ENCODE data around the gene CDK10.
"Not testable (repeated sequence)": the region's sequence is repeated elsewhere in the genome, so short reads cannot be mapped to it uniquely, and the experiment has no call there.

The CDK10 gene

DNA sequence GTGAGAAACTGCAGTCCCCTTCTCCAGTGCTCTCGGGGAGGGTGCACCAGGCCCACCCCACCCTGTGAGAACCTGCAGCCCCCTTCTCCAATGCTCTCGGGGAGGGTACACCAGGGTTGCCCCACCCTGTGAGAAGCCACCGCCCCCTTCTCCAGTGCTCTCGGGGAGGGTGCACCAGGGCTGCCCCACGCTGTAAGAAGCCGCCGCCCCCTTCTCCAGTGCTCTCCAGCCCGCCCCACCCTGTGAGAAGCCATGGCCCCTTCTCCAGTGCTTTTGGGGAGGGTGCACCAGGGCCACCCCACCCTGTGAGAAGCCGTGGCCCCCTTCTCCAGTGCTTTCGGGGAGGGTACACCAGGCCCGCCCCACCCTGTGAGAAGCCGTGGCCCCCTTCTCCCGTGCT, 16.7 kb upstream of the CDK10 start:
- no peak for DNase-seq

DNA sequence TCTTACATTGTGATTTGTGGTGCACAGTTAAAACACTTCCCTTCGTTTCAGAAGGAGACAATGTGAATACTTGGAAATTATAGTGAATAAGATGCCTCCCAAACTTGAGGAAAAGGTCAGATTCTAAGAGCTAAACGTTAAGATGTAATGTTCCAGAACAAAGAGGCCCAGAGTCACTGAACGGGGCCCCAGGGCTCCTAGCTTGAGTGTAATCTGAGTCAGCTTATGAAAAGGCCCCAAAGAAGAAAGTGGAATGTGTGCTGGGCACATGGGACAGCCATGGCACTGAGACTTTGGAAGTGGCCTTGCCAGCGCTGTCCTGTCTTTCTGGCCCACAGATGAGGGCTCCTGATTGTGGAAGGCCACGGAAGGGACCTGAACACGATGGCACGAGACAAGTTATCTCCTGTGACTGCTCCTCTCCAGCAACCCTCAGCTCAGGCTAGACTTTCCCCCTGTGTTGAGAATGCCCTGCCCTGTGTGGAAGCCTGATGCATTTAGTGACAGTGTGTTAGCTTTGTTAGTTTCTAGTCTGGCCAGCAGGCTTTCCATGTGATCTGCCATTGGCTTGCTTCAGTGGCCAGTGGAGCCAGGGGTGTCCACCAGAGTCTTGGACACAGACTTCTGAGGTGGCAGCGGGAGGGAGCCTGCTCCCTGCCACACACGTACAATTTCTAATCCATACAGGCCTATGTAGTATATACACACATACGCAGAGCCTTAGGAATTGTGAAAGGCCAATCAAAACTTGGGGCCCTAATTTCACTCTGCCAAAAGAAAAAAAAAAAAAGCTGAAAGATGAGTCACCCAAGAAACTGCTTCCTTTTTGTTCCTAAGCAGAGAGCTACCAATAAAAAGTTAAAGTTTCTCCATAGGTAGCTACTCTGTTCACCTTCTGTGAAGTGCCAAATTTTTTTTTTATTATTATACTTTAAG, 15.7 kb upstream of the CDK10 start:
- peak; percentile 17 for DNase-seq

DNA sequence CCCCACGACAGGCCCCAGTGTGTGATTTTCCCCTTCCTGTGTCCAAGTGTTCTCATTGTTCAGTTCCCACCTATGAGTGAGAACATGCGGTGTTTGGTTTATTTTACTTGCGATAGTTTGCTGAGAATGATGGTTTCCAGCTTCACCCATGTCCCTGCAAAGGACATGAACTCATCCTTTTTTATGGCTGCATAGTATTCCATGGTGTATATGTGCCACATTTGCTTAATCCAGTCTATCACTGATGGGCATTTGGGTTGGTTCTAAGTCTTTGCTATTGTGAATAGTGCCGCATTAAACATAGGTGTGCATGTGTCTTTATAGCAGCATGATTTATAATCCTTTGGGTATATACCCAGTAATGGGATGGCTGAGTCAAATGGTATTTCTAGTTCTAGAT, 14.9 kb upstream of the CDK10 start:
- DNase-seq, result not testable (repeated sequence)

DNA sequence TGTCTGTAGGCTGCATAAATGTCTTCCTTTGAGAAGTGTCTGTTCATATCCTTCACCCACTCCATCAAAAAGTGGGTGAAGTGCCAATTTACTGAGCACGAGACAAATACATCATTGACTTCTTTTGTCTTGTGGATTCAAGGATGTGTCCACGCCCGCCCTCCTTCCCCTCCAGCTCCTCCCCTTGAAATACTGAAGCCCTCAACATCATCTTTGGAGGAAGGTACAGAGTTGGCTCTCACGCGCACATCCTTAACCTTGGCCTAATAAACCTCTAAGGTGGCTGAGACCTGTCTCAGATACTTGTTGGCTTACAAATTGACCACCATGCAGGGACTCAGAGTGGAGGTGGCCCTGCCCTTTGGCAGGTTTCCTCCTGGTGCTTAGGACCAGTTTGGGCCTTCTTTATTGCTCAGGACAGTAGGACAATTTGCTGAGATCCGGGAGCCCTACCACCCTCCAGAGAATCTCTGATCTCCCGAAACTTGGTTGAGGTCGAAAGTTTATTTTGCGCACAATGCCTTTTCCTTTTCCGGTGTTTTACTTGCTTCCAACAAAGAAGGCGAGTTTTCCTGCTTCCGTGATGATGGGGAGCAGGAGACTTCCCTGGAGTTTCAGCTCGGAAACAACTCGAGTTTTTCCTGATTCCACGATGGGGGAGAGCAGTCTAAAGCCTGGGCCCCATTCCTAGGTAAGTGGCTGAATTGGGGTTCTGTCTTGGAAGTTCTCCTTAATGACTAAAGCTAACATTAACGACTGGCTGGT, 14.1 kb upstream of the CDK10 start:
- no peak for DNase-seq

DNA sequence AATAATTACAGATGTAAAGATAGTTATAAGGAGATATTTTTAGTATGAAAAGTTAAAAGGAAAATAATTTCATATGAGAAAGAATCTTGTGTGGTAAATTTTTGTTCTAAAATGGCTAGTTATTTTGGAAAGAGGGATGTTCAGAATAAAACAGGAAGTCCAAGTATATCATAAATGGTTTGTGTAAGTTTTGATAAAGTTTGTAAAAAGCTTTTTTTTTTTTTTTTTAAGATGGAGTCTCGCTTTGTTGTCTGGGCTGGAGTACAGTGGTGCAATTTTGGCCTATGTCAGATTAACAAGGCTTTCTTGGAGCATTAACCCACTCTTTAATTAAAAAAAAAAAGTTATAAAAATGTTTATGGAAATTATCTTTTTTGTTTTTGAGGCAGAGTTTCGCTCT, 8.2 kb upstream of the CDK10 start:
- DNase-seq, result no peak

DNA sequence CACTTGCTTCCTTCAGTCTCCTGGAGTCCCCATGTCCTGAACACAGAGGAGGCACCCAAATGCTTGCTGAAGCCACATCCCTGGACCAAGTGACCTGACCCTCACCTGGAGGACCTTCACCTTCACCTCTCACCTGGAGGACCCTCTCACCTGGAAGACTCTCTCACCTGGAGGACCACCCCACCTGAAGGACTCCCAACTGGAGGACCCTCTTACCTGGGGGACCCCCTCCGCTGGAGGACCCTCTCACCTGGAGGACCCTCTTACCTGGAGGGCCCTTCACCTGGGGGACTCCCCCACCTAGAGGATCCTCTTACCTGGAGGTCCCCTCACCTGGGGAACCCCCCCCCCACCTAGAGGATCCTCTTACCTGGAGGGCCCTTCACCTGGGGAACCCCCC, 573 bp upstream of the CDK10 start:
- DNase-seq, result no peak

DNA sequence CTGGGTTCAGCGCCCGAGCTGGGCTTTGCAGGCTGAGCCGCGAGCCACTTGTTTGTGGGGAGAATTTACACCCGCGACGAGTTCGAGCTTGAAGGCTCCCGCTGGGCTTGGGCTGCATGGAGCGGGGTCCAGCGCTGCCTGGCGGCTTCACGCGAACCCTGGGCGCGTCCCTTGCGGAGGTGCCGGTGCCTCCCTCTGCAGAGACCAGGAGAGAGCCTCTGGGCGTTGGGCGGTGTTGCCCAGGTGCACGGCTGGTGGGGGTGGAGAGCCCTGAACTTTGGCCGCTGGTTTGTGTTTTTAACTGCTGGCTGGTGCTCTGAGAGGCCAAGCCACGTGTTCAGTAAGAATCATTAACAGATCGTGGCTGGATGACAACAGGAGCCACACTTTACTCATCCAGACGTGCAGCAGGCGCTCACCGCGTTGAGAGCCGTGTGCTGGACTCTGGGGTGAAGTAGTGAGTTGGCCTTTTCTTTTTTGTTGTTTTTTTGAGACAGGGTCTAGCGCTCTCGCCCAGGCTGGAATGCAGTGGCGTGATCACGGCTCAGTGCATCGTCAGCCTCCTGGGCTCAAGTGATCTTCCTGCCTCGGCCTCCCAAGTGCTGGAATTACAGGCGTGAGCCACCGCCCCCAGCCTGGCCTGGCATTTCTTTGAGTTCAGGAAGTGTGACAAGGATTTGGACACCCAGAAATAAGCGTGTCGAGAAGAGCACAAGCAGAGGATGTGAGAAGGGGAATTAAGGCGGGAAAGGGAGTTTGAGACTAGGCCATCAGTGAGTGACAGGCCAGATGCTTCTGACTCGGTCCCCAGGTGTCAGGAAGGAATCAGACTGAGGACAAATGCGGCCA, 827 bp downstream of the CDK10 start:
- peak; percentile 50 for DNase-seq

DNA sequence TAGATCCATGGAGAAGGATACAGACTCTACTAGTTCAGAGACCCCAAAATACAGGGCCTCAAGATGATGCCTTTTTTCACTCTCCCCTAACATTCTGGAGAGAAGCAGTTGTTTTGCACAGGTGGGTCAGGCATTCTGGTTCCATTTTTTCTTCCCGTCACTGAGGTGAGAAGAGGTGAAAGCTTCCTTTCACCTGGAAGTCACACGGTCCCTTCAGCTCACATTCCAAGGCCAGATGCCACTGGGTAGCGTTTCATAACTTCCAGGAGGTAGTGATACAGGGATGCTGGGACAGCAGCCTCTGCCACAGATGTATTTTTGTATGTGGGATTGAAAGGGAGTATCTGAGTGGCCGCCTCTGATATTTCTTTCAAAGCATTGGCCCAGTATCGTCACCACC, 1.9 kb downstream of the CDK10 start:
- DNase-seq, result no peak

DNA sequence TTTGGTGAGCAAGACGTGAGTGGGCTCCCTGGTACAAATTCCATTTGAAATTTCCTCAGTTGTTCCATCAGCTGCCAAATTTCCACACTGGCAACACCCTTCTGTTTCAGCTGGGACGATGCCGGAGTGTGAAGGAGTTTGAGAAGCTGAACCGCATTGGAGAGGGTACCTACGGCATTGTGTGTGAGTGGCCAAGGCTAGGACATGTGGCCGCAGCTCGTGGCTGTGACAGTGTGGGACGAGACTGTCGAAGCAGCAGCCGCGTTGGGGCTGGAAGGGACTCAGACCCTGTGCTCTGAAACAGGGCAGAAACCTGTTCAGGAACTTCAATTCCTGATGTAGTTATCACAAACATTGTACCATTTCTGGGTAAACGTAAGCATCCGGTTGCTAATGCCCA, 2.7 kb downstream of the CDK10 start:
- DNase-seq, result no peak

DNA sequence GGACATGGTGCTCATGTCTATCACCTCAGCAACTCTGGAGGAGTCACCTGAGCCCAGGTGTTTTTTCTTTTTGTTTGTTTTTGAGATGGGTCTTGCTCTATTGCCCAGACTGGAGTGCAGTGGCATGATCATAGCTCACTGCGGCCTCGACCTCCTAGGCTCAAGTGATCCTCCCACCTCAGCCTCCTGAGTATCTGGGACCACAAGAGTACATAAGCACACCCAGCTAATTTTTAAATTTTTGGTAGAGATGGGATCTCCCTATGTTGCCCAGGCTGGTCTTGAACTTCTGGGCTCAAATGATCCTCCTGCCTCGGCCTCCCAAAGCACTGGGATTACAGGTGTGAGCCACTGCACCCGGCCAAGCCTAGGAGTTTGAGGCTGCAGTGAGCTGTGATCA, 3.1 kb downstream of the CDK10 start:
- DNase-seq, result not testable (repeated sequence)

DNA sequence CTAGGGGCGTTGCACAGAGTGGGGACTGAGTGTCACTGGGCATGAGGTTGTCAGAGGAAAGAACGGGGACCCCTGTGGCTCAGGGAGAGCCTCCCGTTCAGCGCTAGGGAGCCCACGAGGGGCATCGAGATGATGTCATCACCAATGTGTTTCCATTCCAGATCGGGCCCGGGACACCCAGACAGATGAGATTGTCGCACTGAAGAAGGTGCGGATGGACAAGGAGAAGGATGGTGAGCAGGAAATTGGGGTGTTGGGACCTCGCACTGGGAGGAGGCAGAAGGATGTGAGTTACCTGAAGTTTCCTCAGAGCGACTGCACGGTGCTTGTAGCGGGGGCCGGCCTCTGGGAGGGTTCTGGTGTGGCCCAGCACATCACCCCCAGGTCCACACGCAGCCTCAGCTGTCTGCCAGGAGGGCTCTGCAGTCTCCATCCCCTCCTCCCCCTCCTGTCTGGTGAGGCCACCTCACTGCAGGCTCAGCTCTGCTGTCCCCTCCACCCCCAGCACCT, 4.0 kb downstream of the CDK10 start:
- DNase-seq, result no peak

DNA sequence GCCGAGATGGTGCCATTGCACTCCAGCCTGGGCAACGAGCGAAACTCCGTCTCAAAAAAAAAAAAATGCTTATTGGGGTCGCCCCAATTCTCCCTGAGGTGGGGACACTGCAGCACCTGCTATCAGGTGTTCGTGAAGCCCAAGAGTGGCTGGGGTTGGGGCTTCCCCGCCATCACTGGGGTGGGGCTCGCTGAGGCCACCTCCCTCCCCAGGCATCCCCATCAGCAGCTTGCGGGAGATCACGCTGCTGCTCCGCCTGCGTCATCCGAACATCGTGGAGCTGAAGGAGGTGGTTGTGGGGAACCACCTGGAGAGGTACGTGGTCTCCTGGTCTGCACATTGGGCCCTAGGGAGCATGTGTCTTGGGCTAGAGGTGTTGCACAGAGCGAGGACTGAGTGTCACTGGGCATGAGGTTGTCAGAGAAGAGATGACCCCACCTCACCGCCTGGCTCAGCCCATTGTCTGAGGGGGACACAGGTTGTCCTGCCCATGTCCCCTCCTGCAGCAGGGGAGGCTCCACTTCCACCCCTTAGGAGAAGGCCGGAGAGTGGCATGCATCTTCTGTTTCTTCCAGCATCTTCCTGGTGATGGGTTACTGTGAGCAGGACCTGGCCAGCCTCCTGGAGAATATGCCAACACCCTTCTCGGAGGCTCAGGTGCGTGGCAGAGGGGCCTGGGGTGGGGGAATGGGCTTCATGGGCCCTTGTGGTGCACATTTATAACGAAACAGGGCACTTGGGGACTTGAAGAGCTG, 4.9 kb downstream of the CDK10 start:
- DNase-seq, result no peak

DNA sequence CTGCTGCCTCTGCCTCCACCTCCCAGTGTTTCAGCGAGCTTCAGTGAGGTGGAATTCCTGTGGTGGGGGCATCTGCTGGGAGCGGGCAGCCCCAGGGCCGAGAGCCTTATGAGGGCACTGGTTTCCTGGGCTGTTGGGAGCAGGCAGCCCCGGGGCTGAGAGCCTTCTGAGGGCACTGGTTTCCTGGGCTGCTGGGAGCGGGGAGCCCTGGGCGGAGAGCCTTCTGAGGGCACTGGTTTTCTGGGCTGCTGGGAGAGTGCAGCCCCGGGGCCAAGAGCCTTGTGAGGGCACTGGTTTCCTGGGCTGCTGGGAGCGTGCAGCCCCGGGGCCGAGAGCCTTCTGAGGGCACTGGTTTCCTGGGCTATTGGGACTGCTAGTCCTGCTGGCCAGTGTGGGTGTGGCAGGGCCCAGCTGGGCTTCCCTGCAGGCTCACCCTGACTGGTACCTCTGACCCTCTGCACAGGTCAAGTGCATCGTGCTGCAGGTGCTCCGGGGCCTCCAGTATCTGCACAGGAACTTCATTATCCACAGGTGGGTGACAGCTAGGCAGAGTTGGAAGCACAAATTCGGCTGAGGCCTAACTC, 5.6 kb downstream of the CDK10 start:
- DNase-seq, result no peak

DNA sequence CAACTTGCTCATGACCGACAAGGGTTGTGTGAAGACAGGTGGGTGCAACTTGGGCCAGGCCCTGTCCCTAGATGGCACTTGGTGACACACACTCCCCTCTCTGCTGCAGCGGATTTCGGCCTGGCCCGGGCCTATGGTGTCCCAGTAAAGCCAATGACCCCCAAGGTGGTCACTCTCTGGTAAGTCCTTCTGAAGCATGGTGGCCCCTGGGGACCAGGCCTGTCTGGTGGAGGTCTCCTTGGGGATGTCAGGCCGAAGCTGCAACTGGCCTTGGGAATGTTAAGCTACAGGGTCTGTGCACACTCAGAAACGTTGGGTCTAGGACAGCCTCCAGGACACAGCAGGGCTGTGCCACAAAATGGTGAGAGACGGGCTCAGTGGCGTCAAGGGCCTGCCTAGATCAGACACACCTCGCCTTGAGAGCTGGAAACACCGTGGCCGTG, 6.8 kb downstream of the CDK10 start:
- DNase-seq, result no peak

DNA sequence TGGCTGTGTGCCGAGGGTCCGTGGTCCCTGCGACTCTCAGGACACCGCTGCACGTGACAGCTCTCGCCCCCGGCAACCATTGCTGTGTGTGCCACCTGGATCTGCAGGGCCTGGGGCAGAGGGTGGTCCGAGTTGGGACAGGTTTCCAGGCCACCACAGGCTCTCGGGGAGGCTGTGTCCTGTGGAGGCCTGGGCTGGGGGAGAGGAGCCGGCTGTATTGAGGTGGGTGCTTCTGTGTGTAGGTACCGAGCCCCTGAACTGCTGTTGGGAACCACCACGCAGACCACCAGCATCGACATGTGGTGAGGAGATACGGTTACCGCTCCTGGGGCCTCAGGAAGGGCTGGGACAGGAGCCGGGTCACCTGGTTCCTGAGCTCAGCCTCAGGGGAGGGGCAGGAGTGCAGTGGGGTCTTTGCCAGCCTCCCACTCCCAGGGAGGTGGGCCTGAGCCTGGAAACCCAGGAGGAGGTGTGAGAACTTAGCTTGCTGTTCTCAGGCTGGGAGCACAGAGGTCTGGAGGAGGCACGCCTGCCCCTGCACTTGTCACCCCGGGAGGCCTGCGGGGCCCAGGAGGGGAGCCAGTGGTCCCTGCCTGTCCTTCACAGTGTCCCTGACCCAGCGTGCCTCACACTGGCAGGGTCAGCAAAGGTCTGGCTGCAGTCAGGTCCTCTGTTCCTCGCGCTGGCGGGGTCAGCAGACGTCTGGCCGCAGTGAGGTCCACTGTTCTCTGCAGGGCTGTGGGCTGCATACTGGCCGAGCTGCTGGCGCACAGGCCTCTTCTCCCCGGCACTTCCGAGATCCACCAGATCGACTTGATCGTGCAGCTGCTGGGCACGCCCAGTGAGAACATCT, 7.7 kb downstream of the CDK10 start:
- no peak for DNase-seq

DNA sequence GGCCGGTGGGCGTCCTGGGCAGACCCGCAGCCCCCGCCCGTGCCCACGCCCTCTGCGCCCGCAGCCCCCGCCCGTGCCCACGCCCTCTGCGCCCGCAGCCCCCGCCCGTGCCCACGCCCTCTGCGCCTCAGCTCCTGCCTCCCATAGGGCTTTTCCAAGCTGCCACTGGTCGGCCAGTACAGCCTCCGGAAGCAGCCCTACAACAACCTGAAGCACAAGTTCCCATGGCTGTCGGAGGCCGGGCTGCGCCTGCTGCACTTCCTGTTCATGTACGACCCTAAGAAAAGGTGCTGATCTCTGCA, 8.2 kb downstream of the CDK10 start:
- DNase-seq, result not testable (repeated sequence)

DNA sequence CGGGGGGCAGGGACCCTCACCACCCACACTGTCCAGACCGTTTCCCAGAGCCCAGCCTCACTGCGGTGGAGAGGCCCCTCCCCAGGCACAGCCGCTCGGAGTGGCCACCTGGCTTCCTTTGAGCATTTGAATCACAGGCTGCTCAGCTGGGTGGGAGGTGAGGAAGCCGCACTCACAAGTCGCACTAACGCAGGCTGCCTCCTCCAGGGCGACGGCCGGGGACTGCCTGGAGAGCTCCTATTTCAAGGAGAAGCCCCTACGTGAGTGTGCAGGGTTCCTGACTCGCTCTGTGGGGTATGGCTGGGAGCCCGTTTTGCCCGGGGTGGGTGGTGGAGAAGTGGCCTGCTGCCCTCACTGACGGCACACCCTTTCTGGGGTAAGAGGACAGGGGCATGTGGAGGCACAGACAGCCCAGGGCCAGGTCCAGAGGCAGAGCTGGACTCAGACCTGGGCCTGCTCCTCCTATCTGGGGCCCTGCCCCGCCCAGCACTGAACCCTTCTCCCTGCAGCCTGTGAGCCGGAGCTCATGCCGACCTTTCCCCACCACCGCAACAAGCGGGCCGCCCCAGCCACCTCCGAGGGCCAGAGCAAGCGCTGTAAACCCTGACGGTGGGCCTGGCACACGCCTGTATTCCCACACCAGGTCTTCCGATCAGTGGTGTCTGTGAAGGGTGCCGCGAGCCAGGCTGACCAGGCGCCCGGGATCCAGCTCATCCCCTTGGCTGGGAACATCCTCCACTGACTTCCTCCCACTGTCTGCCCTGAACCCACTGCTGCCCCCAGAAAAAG, 8.8 kb downstream of the CDK10 start:
- DNase-seq, result no peak

DNA sequence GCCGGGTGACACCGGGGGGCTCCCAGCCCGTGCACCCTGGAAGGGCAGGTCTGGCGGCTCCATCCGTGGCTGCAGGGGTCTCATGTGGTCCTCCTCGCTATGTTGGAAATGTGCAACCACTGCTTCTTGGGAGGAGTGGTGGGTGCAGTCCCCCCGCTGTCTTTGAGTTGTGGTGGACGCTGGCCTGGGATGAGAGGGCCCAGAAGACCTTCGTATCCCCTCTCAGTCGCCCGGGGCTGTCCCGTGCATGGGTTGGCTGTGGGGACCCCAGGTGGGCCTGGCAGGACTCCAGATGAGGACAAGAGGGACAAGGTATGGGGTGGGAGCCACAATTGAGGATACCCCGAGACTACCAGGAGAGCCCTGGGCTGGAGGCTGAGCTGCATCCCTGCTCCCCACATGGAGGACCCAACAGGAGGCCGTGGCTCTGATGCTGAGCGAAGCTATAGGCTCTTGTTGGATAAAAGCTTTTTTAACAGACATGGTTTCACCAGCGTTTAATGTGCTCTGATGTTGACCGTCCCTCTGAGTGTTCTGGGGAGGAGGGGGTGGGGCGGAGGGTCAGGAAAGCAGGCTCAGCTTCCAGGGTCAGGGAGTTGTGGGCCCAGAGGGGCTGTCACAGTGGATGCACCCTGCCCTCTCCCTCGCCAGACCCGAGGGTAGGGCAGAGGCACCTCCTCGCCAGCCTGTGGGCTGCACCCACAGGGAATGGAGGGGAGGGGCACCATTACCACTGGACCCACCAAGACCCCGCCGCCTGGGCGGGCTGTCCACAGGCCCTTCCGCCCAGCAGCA, 9.6 kb downstream of the CDK10 start:
- no peak for DNase-seq

DNA sequence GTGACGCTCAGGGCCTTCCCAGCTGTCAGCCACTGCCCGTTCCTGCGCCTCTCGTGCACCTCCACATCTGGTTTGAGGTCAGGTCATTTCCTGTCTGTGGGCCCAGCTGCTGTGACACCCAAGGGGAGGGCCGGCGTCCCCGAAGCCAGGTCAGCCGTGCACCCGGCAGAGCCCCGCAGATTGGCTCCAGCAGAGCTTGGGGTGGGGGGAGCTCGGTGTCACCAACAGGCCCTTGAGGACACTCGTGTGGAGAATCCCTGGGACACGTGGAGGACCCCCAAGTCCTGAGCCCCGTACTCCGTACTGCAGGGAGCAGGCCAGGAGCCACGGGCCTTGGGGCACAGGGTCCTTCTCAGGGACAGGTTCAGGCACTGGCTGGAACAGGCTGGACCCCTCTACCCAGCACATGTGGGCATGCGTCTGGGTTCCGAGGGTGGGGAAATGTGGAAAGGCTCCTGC, 10.2 kb downstream of the CDK10 start:
- no peak for DNase-seq
